HG02970 (cell line): Measurements from ENCODE around the gene ARL5A.

Experiments used
- ATAC-seq: cut with Tn5 transposase; IDR thresholded peaks from one replicate; pipeline ENCODE4 v1.9.1; 2021; ENCODE audit warnings: mild to moderate bottlenecking, moderate library complexity, moderate number of reproducible peaks; ENCODE audit not compliant: unreplicated experiment, low FRiP score

The ARL5A gene

GRCh38 chr2:151771599-151772358, 56.4 kb downstream of the ARL5A start:
- ATAC-seq = peak; percentile 95

DNA sequence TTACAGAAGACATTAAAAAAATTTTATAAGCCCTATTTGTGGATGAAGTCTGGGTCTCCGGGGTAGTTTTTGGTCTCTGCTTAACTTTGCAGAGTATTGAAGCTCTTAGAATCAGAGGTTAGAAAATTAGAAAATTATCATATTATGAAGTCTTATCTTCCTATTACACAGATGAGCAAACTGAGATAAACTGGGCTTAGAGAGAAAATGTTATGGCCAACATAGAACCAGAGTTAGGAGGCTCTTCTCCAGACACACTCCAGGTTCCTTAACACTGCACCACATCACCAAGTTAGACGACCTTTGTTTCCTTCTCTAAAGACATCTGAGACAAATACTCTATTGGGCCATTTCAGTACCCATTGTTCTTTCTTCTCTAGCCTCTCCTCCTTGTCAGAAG, 57.2 kb downstream of the ARL5A start:
- ATAC-seq = peak; percentile 15

DNA sequence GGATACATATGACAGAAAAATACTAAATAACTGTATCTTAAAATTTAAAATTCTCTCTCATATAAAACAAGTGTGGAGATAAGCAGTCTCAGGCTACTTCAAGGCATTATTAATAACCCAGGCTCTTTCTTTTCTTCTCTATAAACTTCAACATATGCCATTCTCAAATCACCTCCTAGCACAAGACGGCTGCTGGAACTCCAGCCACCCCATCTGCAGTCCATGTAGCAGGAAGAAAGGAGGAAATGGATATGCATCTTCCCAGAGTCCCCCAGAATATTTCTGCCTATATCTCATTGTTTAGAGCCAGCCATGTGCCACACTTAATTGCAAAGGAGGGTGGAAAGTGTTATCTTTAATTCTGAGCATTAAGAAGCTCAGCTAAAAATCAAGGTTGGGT, 58.6 kb downstream of the ARL5A start:
- no peak for ATAC-seq

DNA sequence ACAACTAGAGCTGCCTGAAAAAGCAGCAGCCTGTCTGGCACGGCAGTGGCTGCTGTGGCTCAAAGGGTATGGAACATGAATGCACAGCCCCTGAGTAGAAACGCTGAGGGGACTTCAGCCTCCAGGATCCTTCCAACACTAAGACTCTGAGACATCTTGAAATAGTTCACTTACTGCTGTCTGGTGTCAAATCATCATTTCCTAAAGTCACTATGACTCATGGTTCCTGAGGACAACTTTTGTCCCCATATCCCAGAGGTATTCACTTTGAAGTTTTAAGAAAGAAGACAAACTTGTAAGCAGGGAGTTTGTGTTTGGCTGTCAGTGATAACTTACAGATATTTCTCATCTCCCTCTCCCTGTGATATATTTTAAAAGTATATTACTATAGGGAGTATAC, 60.7 kb downstream of the ARL5A start:
- no peak for ATAC-seq

DNA sequence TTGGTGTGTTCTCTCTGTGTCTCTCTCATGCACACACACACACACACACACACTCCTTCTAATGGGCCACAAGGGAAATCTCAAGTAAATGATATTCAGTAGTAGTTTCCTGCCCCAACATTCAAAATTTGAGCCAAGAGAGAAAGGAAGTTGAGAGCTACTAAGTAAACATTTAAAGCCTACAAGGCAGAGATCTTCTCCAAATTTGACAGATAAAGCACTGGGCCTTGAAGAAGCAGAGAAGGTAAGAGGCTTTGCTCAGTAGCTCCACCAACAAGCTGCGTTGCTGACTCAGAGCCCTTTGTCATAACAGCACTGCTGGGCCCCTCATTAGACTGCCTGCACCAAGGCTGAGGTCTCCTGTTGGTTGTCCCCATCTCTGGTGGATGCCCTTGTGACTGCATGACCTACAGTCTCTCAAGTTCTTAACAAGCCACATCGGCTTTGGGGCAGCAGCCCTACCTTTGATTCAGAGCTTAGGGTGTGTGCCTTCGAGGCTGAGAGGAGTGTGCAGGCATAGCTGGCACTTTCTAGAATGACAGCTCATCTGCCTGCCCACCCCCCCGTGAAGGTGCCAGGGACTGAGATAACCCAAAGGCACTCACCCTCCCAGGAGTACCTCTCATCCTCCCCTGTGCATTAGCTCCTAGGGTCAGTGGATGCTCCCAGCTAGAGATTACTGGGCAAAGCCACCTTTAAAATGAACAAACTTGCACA, 61.6 kb downstream of the ARL5A start:
- ATAC-seq = peak; percentile 45

DNA sequence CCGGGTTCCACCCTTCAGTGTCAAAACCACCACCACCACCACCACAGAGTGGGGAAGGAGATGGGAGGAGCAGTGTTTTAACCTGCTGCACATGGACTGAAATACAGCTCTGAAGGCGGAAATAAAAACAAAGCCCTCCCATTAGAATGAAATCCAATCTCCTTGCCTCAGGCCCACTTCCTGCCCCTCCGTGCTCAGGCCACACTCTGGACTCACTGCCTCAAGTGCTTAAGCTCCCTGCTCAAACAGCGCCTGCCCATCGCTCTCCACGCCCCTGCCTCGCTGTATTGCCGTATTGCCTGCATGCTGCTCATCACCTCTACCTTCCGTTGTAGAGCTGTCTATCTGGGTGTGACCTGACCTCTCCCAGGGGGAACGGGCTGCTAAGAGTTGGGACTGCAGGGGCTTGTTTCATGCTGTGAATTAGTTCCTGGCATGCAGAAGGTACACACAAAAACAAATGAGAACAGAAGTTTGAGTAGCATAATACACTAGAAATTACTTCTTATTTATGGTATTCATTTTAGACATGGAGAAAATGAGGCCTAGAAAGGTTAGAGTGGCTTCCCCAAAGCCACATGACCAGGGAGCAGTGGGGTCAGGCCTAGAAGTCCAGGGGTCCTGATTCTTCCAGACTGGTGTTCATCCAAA, 62.3 kb downstream of the ARL5A start:
- no peak for ATAC-seq

- no peak for ATAC-seq
Measured at GRCh38 chr2:151762694-151763093, 65.5 kb downstream of the ARL5A start.

- ATAC-seq = no peak
Measured at GRCh38 chr2:151761687-151762086, 66.5 kb downstream of the ARL5A start.

- no peak for ATAC-seq
Measured at GRCh38 chr2:151761193-151761592, 67.0 kb downstream of the ARL5A start.

DNA sequence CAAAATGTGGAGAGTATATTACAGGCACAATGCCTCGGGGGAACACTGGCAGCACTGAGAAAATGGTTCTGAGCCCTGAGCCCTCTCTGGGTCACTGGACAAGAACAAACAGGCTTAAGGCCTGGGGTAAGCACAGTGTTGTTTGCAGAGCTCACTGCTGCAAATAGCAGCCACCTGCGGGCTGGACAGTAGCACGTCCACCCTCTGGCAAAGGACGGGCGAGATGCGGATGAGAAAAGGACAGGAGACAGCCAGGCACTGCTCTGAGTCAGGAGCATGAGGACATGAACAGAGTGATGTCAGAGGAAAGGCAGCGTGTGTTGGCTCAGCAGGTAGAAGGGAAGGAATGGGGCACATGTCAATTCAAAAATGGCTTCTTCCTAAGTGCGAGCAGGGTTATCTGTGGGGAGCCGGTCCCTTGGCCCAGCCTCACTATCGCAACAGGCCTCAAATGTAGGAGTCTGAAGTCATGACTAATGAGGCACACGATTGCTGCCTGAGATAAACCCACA, 68.0 kb downstream of the ARL5A start:
- ATAC-seq = no peak

DNA sequence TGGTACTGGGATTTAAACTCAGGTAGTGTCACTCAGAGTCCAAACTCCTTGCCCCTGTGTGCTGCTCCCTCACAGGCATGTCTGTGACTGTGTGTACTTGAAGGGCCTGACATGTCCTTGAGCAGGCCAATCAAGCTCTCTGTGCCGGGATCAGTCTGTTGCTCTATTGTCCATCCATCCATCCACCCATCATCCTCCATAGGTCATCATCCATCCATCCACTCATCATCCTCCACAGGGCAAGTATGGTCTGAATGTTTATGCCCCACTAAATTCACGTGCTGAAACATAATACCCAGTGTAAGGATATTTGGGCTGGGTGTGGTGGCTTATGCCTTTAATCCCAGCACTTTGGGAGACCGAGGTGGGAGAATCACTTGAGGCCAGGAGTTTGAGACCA, 69.5 kb downstream of the ARL5A start:
- no peak for ATAC-seq

GRCh38 chr2:151757861-151758260, 70.4 kb downstream of the ARL5A start:
- ATAC-seq = no peak

GRCh38 chr2:151756820-151757219, 71.4 kb downstream of the ARL5A start:
- no peak for ATAC-seq

DNA sequence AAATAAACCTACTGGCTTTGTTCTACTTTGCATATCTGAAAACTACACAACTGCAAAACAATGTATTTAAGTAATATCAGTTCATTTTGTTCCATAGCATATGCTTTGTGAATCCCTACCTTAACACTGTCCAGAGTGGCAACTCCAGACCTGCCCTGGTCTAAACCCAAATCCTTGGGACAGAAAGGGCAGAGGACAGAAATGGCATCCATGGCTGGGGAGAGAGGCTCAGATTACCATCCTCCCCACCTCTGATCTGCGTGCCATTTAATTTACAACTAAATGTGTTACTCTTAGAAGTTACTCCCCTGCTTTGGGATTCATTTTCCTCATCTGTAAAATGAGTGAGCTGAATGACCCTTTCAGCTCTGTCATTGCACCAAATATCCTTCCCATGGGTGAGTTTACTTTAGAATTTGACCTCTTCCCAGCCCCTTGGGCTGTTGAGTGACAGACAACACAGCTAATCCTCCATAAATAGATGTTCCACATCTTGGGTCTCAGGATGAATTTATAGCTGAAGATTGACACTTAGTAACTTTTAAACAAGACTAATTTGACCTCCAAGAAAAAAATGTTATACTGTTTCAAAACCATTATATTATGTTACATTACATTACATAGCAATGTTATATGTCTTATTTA, 73.8 kb downstream of the ARL5A start:
- no peak for ATAC-seq

GRCh38 chr2:151753540-151753939, 74.7 kb downstream of the ARL5A start:
- no peak for ATAC-seq
